SK-N-SH (cell line): ENCODE results near the gene LRRC51. TPM values are rescaled to one million over a fixed set of nuclear protein-coding genes. Genes with fewer than 3 reads are reported as not detected.

Source experiments
- CTCF ChIA-PET: fragments of 300-600, 350-600 bp; formaldehyde crosslinking; extraction: SDS; loops from one replicate; lab custom pipeline; 2021; lab: Yijun Ruan, JAX
- POLR2A ChIA-PET: fragments of 350-600 bp; sonication (Branson Sonifier 250); formaldehyde crosslinking; extraction: SDS; loops from one replicate; lab custom pipeline; 2020; ENCODE audit warnings: antibody characterized with exemption, inconsistent platforms; lab: Yijun Ruan, JAX
- DNase-seq: peaks from one replicate; pipeline ENCODE4 v3.0.0; 2012
- H2AFZ ChIP-seq: fragments of 200-600 bp; sonication (generic); 2 replicates; pipeline ENCODE4 v1.8.1; 2016; ENCODE audit warnings: antibody characterized with exemption, mild to moderate bottlenecking, low read depth
- H3F3A ChIP-seq: fragments of 200-600 bp; sonication (generic); replicated peaks from 2 replicates; pipeline ENCODE3; 2016; ENCODE audit warnings: antibody characterized with exemption, mild to moderate bottlenecking; ENCODE audit not compliant: insufficient read depth
- H3K27ac ChIP-seq, 2 experiments: fragments of 200-500 bp in 1 of 2; fragments of 200-600 bp in 1 of 2; sonication (Bioruptor generic) in 1 of 2; sonication (generic), shearing (Covaris generic) in 1 of 2; 2 replicates each; pipeline versions ENCODE4 v1.5.1 to v1.6.1; 2014 to 2016; ENCODE audit warnings: low read depth in 2 of 2, inconsistent platforms in 1 of 2, low read length in 1 of 2, mild to moderate bottlenecking in 1 of 2, mixed read lengths in 1 of 2
- H3K27me3 ChIP-seq: fragments of 200-600 bp; sonication (generic), shearing (Covaris generic); 2 replicates; pipeline ENCODE4 v1.6.1; 2016; ENCODE audit warnings: mixed run types; ENCODE audit not compliant: insufficient read depth
- H3K36me3 ChIP-seq, 2 experiments: fragments of 200-500 bp in 1 of 2; fragments of 200-600 bp in 1 of 2; sonication (Bioruptor generic) in 1 of 2; sonication (generic) in 1 of 2; replicated peaks in 1 of 2; 2 replicates each; pipeline versions ENCODE3 to v1.5.1; 2014 to 2016; ENCODE audit warnings: low read length in 1 of 2, mild to moderate bottlenecking in 1 of 2; ENCODE audit not compliant: insufficient read depth in 2 of 2, control insufficient read depth in 1 of 2
- H3K4me1 ChIP-seq, 2 experiments: fragments of 200-500 bp in 1 of 2; fragments of 200-600 bp in 1 of 2; sonication (Bioruptor generic) in 1 of 2; sonication (generic), shearing (Covaris generic) in 1 of 2; 2 replicates each; pipeline versions ENCODE4 v1.5.1 to v1.6.1; 2014 to 2016; ENCODE audit warnings: low read depth in 1 of 2, low read length in 1 of 2, mixed run types in 1 of 2; ENCODE audit not compliant: insufficient read depth in 2 of 2, control insufficient read depth in 1 of 2
- H3K4me2 ChIP-seq: fragments of 200-600 bp; sonication (generic), shearing (Covaris generic); 2 replicates; pipeline ENCODE4 v1.6.1; 2017; ENCODE audit warnings: mixed run types
- H3K4me3 ChIP-seq, 2 experiments: fragments of 200-500 bp in 1 of 2; fragments of 200-600 bp in 1 of 2; sonication (Bioruptor generic) in 1 of 2; sonication (generic), shearing (Covaris generic) in 1 of 2; 2 replicates each; pipeline versions ENCODE4 v1.5.1 to v1.8.1; 2014 to 2016; ENCODE audit warnings: low read depth in 2 of 2, inconsistent platforms in 1 of 2, low read length in 1 of 2, mild to moderate bottlenecking in 1 of 2, mixed read lengths in 1 of 2, moderate library complexity in 1 of 2
- H3K79me2 ChIP-seq: fragments of 200-600 bp; sonication (generic); 2 replicates; pipeline ENCODE4 v1.8.1; 2017; ENCODE audit warnings: mild to moderate bottlenecking; ENCODE audit not compliant: insufficient read depth
- H3K9ac ChIP-seq: fragments of 200-600 bp; sonication (generic); 2 replicates; pipeline ENCODE4 v1.6.1; 2017; ENCODE audit warnings: mixed run types
- H3K9me2 ChIP-seq: fragments of 200-600 bp; sonication (generic); 2 replicates; pipeline ENCODE4 v1.6.1; 2017; ENCODE audit warnings: mixed run types
- H3K9me3 ChIP-seq: fragments of 200-600 bp; sonication (generic); 2 replicates; pipeline ENCODE4 v1.6.1; 2017; ENCODE audit warnings: mixed run types, mild to moderate bottlenecking, moderate library complexity
- H4K20me1 ChIP-seq: fragments of 200-600 bp; sonication (generic); 2 replicates; pipeline ENCODE4 v1.6.1; 2017; ENCODE audit warnings: mild to moderate bottlenecking, mixed run types; ENCODE audit not compliant: insufficient read depth
- CHD2 ChIP-seq: fragments of 150-350 bp; IDR thresholded peaks from 2 replicates; pipeline ENCODE4 v1.6.1; 2018; ENCODE audit warnings: low read length; ENCODE audit not compliant: partially characterized antibody
- ELF1 ChIP-seq: IDR thresholded peaks from 2 replicates; pipeline ENCODE4 v1.4.0; 2012
- EZH2phosphoT487 ChIP-seq: fragments of 200-600 bp; sonication (generic); IDR thresholded peaks from 2 replicates; pipeline ENCODE4 v1.6.1; 2017; ENCODE audit warnings: low read depth, mixed run types, mild to moderate bottlenecking, antibody characterized with exemption, moderate library complexity, borderline replicate concordance
- FOSL2 ChIP-seq: IDR thresholded peaks from 2 replicates; pipeline ENCODE4 v1.4.0; 2012; ENCODE audit warnings: low read depth, mild to moderate bottlenecking, moderate library complexity, borderline replicate concordance
- FOXM1 ChIP-seq: IDR thresholded peaks from 2 replicates; pipeline ENCODE4 v1.4.0; 2012; ENCODE audit warnings: low read depth, mild to moderate bottlenecking
- MEF2A ChIP-seq: IDR thresholded peaks from 2 replicates; pipeline ENCODE4 v1.4.0; 2012; ENCODE audit warnings: low read depth, borderline replicate concordance
- MXI1 ChIP-seq: IDR thresholded peaks from 2 replicates; pipeline ENCODE4 v1.6.1; 2012; ENCODE audit warnings: mild to moderate bottlenecking, low read depth, low read length, improper control_type of control experiment
- NFIC ChIP-seq: IDR thresholded peaks from 2 replicates; pipeline ENCODE4 v1.4.0; 2012; ENCODE audit warnings: borderline replicate concordance
- NRF1 ChIP-seq: IDR thresholded peaks from 2 replicates; pipeline ENCODE4 v1.6.1; 2012; ENCODE audit warnings: low read depth, mild to moderate bottlenecking, low read length
- RAD21 ChIP-seq: IDR thresholded peaks from 2 replicates; pipeline ENCODE4 v1.6.1; 2012; ENCODE audit warnings: mild to moderate bottlenecking, low read length
- RCOR1 ChIP-seq: fragments of 150-350 bp; IDR thresholded peaks from 2 replicates; pipeline ENCODE4 v1.6.1; 2017; ENCODE audit warnings: antibody characterized with exemption, low read length
- RFX5 ChIP-seq: IDR thresholded peaks from 2 replicates; pipeline ENCODE4 v1.6.1; 2012; ENCODE audit warnings: mild to moderate bottlenecking, improper control_type of control experiment, low read length
- RXRA ChIP-seq: IDR thresholded peaks from 2 replicates; pipeline ENCODE4 v1.4.0; 2012; ENCODE audit warnings: low read depth, mild to moderate bottlenecking, borderline replicate concordance
- TAF1 ChIP-seq: IDR thresholded peaks from 2 replicates; pipeline ENCODE4 v1.6.1; 2012; ENCODE audit warnings: low read depth, mild to moderate bottlenecking, low read length, moderate library complexity, borderline replicate concordance
- TEAD4 ChIP-seq: IDR thresholded peaks from 2 replicates; pipeline ENCODE4 v1.4.0; 2012; ENCODE audit warnings: mild to moderate bottlenecking, borderline replicate concordance; ENCODE audit not compliant: insufficient read depth
- YY1 ChIP-seq: IDR thresholded peaks from 2 replicates; pipeline ENCODE4 v1.4.0; 2012; ENCODE audit warnings: low read depth, mild to moderate bottlenecking
- WGBS: methylation state at CpG from one replicate; pipeline ENCODE4 v1.1.6; 2017; ENCODE audit warnings: low lambda C conversion rate; 5-methylcytosine and 5-hydroxymethylcytosine counted together
- polyA plus RNA-seq, 3 experiments: library from polyadenylated mRNA; depleted of rRNA; stranded (reverse); fragments of >200 nt; gene quantifications; 2 replicates each; pipeline ENCODE4 v1.2.3, GENCODE V29; 2012
- TF ChIP-seq, protein P1 (sequence below): IDR thresholded peaks from 2 replicates; pipeline ENCODE4 v1.4.0; 2012; ENCODE audit warnings: low read depth
- TF ChIP-seq, protein P2 (sequence below): IDR thresholded peaks from 2 replicates; pipeline ENCODE4 v1.4.0; 2012; ENCODE audit warnings: low read depth, borderline replicate concordance
- TF ChIP-seq, protein P3 (sequence below): IDR thresholded peaks from 2 replicates; pipeline ENCODE4; 2012

LRRC51 gene
- polyA plus RNA-seq, 1 of the 3 experiments (the other 2 are of a cell fraction) = 7.3 TPM

DNA sequence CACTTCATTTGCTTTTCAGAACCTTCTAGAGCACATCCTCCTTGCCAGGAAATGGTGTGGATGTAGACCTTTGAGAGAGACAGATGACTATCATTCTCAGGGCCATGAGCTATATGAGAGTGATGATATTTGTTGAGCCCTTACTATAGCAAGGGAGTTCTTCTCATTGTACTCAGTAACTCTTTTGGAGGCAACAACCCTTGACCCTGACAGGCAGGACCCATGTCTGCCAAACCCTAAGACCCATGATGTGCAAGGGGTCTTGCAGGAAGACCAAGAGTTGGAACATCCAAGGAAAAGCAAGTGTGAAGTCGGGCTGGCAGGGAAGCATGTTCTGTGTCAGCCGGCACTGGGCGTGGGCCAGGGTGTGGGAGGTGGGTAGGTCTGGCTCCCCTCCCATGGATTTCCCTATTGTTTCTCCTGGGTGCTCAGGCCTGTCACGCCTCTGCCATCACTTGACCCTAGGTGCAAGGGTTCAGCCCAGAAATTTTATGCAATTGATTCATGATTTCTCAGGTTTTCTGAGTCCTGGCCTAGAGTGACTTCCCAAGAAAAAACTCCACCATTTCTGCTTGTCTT is 56.1 kb downstream of the LRRC51 start:
- 69% methylated on average over 4 of the region's 4 CpGs for WGBS
- Histone ChIP-seq H3K27me3 (0 out of 2 replicates have a peak, but pooled peaks cover 4% of the 10 kb centered on the region), H3K4me1 (no peaks in the 10 kb centered on the region), H3K4me2 (no peak overlapping the region), H3K4me3 (no peak overlapping the region), H4K20me1 (no peaks in the 10 kb centered on the region), H3K79me2 (no peaks in the 10 kb centered on the region), H3K9ac (no peak overlapping the region), H3K36me3 (no peaks in the 10 kb centered on the region), H3K9me2 (no peaks in the 10 kb centered on the region), H3K27ac (no peak overlapping the region), H2AFZ (no peak overlapping the region), H3K9me3 (no peaks in the 10 kb centered on the region), H3F3A (no peaks in the 10 kb centered on the region)
- TF ChIP-seq, protein P1, sequence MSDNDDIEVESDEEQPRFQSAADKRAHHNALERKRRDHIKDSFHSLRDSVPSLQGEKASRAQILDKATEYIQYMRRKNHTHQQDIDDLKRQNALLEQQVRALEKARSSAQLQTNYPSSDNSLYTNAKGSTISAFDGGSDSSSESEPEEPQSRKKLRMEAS = no peak
- TF ChIP-seq MEF2A = no peak
- no peak for TF ChIP-seq RXRA
- no peak for TF ChIP-seq EZH2phosphoT487
- TF ChIP-seq YY1 = no peak
- TF ChIP-seq RCOR1 = no peak
- TF ChIP-seq NRF1 = no peak
- no peak for TF ChIP-seq RAD21
- TF ChIP-seq RFX5 = no peak
- TF ChIP-seq NFIC = no peak
- no peak for TF ChIP-seq MXI1
- TF ChIP-seq CHD2 = no peak
- no peak for DNase-seq
- ChIA-PET POLR2A (interaction anchor here (0.7 kb wide), 1 partner anchor 100 kb away, joined by 3 read pairs; no protein-coding TSS in a partner anchor), CTCF (interaction anchor here (0.6 to 2.3 kb wide), 3 partner anchors 10 to 159 kb away, joined by 3 to 7 read pairs (median 3); no protein-coding TSS in a partner anchor)

DNA sequence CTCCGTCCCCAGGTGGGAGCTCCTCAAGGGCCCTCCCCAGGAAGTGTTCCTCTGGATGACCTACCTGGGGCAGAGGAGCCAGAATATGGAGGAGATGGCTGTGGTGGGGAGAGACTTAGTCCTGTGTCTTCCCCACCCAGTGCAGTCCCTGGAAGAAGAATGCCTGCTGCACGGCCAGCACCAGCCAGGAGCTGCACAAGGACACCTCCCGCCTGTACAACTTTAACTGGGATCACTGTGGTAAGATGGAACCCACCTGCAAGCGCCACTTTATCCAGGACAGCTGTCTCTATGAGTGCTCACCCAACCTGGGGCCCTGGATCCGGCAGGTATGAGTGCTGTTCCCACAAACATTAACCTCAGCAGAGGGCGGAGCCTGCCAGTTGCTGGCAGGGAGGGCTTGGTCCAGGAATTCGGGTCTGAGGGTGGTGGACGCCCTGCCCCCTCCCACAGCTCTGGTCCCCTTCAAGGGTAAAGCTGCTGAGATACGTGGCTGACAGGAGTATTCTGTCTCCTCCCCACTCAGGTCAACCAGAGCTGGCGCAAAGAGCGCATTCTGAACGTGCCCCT is 58.3 kb downstream of the LRRC51 start:
- CTCF ChIA-PET = interaction anchor here (1.2 to 2.3 kb wide), 3 partner anchors 11 to 161 kb away, joined by 4 to 7 read pairs (median 4); no protein-coding TSS in a partner anchor

More for the DNA sequence above, 58.3 kb downstream of the LRRC51 start:
- H3K27ac ChIP-seq = no peak overlapping the region
- 79% methylated on average over 10 of the region's 12 CpGs for WGBS
- H3K79me2 ChIP-seq = no peaks in the 10 kb centered on the region
- no peaks in the 10 kb centered on the region; a peak in 1 of 4 replicates for H3K4me1 ChIP-seq
- no peak overlapping the region for H3K9ac ChIP-seq
- H3K36me3 ChIP-seq = no peaks in the 10 kb centered on the region
- no peaks in the 10 kb centered on the region for H4K20me1 ChIP-seq
- no peaks in the 10 kb centered on the region for H3K9me2 ChIP-seq
- no peak for DNase-seq
- no peaks in the 10 kb centered on the region for H3K9me3 ChIP-seq
- no peak overlapping the region for H3K4me2 ChIP-seq
- no peak overlapping the region for H2AFZ ChIP-seq
- H3F3A ChIP-seq = no peaks in the 10 kb centered on the region
- POLR2A ChIA-PET = no interaction called here
- TF ChIP-seq FOXM1 (no peak), TEAD4 (no peak), RFX5 (no peak), FOSL2 (no peak), TAF1 (no peak), ELF1 (no peak), RCOR1 (no peak), MXI1 (no peak)
- TF ChIP-seq, protein P2, sequence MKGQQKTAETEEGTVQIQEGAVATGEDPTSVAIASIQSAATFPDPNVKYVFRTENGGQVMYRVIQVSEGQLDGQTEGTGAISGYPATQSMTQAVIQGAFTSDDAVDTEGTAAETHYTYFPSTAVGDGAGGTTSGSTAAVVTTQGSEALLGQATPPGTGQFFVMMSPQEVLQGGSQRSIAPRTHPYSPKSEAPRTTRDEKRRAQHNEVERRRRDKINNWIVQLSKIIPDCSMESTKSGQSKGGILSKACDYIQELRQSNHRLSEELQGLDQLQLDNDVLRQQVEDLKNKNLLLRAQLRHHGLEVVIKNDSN = no peak
- TF ChIP-seq, protein P3, sequence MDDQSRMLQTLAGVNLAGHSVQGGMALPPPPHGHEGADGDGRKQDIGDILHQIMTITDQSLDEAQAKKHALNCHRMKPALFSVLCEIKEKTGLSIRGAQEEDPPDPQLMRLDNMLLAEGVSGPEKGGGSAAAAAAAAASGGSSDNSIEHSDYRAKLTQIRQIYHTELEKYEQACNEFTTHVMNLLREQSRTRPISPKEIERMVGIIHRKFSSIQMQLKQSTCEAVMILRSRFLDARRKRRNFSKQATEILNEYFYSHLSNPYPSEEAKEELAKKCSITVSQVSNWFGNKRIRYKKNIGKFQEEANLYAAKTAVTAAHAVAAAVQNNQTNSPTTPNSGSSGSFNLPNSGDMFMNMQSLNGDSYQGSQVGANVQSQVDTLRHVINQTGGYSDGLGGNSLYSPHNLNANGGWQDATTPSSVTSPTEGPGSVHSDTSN = no peak
- no peaks in the 10 kb centered on the region for H3K27me3 ChIP-seq
- no peak overlapping the region for H3K4me3 ChIP-seq
